Fibroblast of peridontal ligament (primary cell): Measurements from ENCODE around the gene TMPRSS7.

ENCODE experiments used
- DNase-seq: peaks from one replicate; pipeline ENCODE4 v3.0.0-alpha.2; 2010; ENCODE audit errors: extremely low read depth

Gene TMPRSS7

GRCh38 chr3:112034436-112034835 lies at the start of gene TMPRSS7:
TMPRSS7 (plus strand) TSS chr3:112034736; CDS start chr3:112034846, 110 bp downstream.
- DNase-seq = no peak

- no peak for DNase-seq
Measured at GRCh38 chr3:111986800-111987199, 47.7 kb upstream of the TMPRSS7 start.

- peak; percentile 82 for DNase-seq
Measured at GRCh38 chr3:111989061-111989678, 45.4 kb upstream of the TMPRSS7 start.

- no peak for DNase-seq
Measured at GRCh38 chr3:111993038-111993437, 41.5 kb upstream of the TMPRSS7 start.

- no peak for DNase-seq
Measured at GRCh38 chr3:111998636-111999483, 35.7 kb upstream of the TMPRSS7 start, which contains the start of gene TAGLN3. TAGLN3 (plus strand) TSS chr3:111998922; CDS start chr3:111999423, 501 bp downstream.

- DNase-seq = no peak
Measured at GRCh38 chr3:111999484-112000324, 34.8 kb upstream of the TMPRSS7 start.

- DNase-seq = no peak
Measured at GRCh38 chr3:112000367-112000771, 34.2 kb upstream of the TMPRSS7 start.

- no peak for DNase-seq
Measured at GRCh38 chr3:112000966-112001365, 33.6 kb upstream of the TMPRSS7 start.

- DNase-seq = no peak
Measured at GRCh38 chr3:112001526-112001925, 33.0 kb upstream of the TMPRSS7 start.

- DNase-seq = no peak
Measured at GRCh38 chr3:112002096-112002971, 32.2 kb upstream of the TMPRSS7 start.

- no peak for DNase-seq
Measured at GRCh38 chr3:112003321-112004080, 31.0 kb upstream of the TMPRSS7 start.

GRCh38 chr3:112004187-112004586 lies 30.3 kb upstream of the TMPRSS7 start:
- DNase-seq = no peak

- DNase-seq = no peak
Measured at GRCh38 chr3:112004669-112005068, 29.9 kb upstream of the TMPRSS7 start.

GRCh38 chr3:112005091-112005672 lies 29.4 kb upstream of the TMPRSS7 start:
- peak; percentile 29 for DNase-seq

- peak; percentile 85 for DNase-seq
Measured at GRCh38 chr3:112007633-112008032, 26.9 kb upstream of the TMPRSS7 start.

- DNase-seq = no peak
Measured at GRCh38 chr3:112009670-112010069, 24.9 kb upstream of the TMPRSS7 start.

- DNase-seq = peak; percentile 57
Measured at GRCh38 chr3:112010636-112011035, 23.9 kb upstream of the TMPRSS7 start.

- no peak for DNase-seq
Measured at GRCh38 chr3:112011376-112011940, 23.1 kb upstream of the TMPRSS7 start.

- DNase-seq = no peak
Measured at GRCh38 chr3:112012205-112012992, 22.1 kb upstream of the TMPRSS7 start.
